ENCODE data around the gene B3GNT9. TPM values are rescaled to one million over a fixed set of nuclear protein-coding genes. Genes with fewer than 3 reads are reported as not detected.
"Not testable (repeated sequence)": the region's sequence is repeated elsewhere in the genome, so short reads cannot be mapped to it uniquely, and the experiment has no call there.

B3GNT9 gene
- total RNA-seq, 1 donor from 2014 or later: 9.3 TPM

DNA sequence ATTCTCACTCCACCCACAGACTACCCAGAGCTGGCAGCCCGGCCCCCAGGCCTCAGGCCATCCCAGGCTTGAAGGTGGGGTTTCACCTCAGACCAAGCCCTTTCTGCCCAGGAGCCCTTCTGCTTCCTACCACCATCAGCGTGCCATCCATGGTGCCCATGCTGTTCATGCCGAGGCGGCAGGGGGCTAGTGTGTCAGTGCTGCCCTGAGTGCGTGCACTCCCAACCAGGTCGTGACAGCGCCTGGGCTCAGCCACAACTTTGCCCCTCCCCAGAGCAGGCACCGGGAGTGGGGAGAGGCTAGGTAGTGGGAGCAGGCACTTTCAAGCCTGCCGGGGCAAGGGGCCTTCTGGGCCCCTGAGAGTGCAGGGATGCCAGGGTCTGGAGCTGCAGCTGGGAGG, 8.5 kb downstream of the B3GNT9 start:
- intact Hi-C loops (cut with DNase I): no loop called here
- no peak for ATAC-seq
- no peak for DNase-seq (ENCODE audit: missing footprints)

DNA sequence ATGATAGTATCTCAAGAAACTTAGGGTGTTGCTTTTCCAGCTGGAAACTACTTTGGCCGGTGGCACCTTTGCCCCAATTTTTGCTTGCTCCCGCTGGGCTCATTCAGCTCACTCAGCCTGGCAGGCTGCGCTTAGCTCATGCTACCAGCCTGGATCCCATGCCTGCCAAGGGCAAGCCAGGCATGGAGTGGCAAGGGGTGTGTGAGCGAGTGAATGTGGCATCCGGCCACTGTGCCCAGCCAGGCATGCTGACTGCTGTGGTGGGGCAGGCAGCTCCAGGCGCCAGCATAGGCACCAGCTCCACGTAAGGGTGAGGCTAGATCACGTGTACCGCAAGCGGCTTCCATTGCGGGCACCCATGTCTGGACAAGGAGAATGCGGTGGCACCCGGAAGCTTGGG, 9.4 kb downstream of the B3GNT9 start:
- peak; percentile 41 for DNase-seq (ENCODE audit: missing footprints)
- intact Hi-C loops (cut with DNase I): no loop called here
- ATAC-seq: no peak

DNA sequence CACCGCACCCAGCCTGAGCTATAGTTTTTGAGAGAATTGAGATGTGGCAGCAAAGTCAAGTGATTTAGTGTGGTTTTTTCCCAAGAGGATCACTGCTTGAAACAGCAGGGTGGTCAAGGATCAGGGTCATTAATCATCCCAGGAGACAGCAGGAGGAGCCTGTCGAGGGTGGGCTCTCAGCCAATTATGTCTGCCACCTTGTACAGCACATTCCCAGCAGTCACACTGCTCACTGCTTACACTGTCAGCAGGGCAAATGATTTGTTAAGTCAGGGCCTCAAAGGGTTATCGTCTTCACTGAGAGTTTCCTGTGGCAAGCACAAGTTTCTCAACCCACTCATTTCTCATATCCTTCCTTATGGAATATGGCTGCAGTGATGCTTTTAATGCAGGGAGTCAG, 13.2 kb downstream of the B3GNT9 start:
- no peak for DNase-seq (ENCODE audit: missing footprints)
- intact Hi-C loops (cut with DNase I): no loop called here
- no peak for ATAC-seq

DNA sequence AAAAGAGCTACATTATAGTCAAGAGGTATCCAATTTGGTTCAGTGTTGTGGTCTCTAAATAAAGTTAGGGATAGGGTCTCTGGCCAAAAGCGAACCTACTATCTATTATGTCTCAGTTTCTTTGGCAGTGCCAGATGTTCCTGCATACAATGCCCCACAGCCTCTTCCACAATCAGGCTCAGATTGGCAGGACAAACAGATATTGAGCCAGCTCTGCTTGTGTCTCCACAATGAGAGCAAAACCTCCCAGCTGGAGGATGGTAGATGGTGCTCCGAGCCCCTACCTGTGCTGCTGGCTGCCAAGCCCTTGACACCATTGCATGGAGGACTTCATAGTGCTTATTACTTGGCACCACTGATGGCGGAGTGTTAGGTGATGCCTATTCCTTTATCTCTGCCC, 21.4 kb downstream of the B3GNT9 start:
- ATAC-seq (no peak), DNase-seq (ENCODE audit: missing footprints) (no peak)
- intact Hi-C loops (cut with DNase I): no loop called here

DNA sequence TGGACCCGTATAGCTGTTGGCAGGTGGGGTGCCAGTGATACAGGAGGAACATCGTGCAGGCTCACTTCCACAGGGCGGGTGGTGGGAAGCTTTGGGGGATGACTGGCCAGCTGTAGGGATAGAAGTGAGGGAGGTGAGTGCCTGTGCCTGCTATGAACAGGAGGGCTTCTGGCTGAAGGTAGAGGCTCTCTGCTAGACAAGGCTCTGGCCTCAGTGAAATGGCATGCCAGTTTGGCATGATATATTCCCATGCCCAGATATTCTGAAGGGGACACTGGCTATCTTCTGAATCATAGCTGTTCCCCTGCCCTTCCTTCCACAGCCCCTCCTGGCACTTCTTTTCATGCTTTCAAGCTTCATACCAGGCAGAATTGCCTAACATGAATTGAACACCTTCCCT, 21.9 kb downstream of the B3GNT9 start:
- intact Hi-C loops (cut with DNase I): no loop called here
- ATAC-seq: no peak
- no peak for DNase-seq (ENCODE audit: missing footprints)

DNA sequence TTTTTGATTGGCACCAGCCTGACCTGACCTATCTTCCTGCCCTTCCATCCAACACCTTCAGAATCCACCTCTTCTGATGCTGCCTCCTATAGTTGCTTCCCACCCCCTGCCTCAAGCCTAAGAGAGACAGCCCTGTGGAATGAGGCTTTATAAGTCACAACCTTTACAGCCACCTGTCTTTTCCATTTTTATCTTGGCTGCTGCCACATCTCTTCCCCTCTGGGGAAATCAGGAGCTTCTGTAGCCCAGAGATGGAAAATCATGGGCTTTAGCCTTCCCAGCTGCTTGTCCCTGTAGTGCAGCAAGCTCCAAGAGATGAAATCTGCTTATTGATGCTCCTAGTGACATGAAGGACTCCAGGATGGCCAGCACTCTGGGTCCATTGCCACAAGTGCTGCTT, 22.4 kb downstream of the B3GNT9 start:
- intact Hi-C loops (cut with DNase I): no loop called here
- no peak for DNase-seq (ENCODE audit: missing footprints)
- no peak for ATAC-seq

DNA sequence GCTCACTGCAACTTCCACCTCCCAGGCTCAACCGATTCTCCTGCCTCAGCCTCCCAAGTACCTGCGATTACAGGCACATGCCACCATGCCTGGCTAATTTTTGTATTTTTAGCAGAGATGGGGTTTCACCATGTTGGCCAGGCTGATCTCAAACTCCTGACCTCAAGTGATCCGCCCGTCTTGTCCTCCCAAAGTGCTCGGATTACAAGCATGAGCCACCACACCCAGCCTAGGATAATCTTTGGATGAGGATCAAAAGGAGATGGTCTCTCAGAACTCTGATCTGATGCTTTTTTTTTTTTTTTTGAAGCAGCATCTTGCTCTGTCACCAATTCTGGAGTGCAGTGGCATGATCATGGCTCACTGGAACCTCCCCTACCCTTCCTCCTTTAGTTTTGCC, 28.0 kb downstream of the B3GNT9 start:
- ATAC-seq; intact Hi-C loops (cut with DNase I); DNase-seq (ENCODE audit: missing footprints): not testable (repeated sequence)

DNA sequence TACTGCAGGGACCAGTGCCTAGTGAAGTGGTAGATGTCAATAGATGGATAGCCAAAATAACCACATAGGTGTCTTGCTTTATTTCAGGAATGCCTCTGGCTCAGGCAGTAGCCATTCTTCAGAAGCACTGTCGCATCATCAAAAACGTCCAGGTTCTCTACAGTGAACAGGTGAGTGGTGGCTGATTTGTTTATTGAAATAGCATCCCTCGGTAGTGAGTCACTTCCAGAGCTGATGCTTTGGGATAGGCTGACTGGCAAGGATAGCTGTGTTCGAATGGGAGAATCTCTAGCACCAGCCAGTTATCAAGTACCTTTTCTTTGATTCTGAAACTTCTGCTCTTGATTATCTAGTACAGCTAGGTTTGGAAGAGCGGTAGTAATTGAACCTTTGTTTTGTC, 30.8 kb downstream of the B3GNT9 start:
- no peak for DNase-seq (ENCODE audit: missing footprints)
- no peak for ATAC-seq
- intact Hi-C loops (cut with DNase I): no loop called here

DNA sequence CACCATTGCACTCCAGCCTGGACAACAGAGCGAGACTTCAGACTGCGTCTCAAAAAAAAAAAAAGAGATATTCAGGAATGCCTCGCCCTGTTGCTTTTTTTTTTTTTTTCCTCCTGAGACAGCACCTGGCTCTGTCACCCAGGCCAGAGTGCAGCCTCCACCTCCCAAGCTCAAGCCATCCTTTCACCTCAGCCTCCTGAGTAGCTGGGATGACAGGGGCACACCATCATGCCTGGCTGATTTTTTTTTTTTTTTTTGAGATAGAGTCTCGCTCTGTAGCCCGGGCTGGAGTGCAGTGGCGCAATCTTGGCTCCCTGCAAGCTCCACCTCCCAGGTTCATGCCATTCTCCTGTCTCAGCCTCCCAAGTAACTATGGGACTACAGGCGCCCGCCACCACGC, 33.1 kb downstream of the B3GNT9 start:
- intact Hi-C loops (cut with DNase I): no loop called here
- no peak for ATAC-seq

DNA sequence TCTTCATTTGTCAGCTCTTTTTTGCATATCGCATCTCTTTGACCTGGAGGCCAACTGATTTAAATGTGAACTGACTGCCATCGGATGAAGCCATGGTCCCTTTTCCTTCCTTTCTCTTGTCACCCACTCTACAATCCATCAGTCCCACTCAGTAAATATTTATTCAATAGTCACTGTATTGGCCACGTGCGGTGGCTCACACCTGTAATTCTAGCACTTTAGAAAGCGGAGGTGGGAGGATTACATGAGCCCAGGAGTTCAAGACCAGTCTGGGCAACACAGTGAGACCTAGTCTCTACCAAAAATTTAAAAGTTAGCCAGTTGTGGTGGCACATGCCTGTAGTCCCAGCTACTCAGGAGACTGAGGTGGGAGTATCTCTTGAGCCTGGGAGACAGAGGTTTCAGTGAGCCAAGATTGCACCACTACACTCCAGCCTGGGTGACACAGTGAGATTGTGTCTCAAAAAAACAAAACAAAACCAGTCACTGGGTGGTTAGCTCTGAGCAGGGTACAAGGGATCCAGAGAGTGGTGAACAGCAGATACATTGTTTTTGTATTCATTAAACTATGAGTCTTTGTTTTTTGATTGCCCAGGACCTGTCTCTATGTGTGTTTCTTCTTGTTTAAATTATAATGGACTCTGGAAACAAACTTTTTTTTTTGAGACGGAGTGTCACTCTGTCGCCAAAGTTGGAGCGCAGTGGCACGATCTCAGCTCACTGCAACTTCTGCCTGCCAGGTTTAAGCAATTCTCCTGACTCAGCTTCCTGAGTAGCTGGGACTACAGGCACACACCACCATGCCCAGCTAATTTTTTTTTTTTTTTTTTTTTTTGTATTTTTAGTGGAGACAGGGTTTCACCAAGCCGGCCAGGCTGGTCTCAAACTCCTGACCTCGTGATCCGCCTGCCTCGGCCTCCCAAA, 34.1 kb downstream of the B3GNT9 start:
- no peak for DNase-seq (ENCODE audit: missing footprints)
- intact Hi-C loops (cut with DNase I): no loop called here
- no peak for ATAC-seq

More for the DNA sequence above, 33.1 kb downstream of the B3GNT9 start:
- DNase-seq (ENCODE audit: missing footprints): no peak

DNA sequence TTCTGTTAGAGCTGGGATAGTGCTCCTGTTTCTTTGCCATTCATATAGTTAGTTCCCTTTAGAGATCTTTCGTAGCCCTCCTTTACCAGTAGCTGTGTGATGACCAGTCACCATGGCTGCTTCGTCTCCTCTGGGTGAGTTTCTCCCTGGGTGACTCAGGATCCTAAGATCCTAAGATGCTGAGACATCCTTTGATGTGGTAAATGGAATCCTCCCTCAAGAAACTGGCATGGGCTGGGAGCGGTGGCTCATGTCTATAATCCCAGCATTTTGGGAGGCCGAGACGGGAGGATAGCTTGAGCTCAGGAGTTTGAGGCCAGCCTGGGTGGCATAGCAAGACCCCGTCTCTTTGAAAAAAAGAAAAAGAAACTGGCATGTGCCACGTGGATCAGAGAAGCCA, 35.2 kb downstream of the B3GNT9 start:
- ATAC-seq (no peak), DNase-seq (ENCODE audit: missing footprints) (no peak)
- intact Hi-C loops (cut with DNase I): no loop called here

DNA sequence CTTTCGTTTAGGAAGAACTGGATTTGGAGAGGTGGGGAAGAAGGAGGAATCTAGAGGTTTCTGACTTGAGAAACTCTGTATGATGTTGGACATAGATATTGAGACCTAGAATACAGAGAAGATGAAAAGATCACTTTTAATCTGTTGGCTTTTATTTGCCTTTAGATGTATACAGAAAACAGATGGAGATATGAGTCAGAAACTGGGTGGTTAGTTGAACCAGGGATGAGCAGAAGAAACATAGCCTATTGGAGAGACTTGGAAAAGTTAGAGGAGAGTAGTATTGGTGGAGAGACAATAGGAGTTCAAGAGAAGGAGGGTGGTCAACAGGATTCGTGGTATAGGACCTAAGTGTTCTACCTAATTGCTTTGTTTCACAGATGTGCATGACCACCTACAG, 36.0 kb downstream of the B3GNT9 start:
- no peak for DNase-seq (ENCODE audit: missing footprints)
- intact Hi-C loops (cut with DNase I): loop anchor here (5.0 kb wide), 1 partner anchor 43 kb away; the partner anchor contains the start of genes FBXL8 and TRADD
- no peak for ATAC-seq

DNA sequence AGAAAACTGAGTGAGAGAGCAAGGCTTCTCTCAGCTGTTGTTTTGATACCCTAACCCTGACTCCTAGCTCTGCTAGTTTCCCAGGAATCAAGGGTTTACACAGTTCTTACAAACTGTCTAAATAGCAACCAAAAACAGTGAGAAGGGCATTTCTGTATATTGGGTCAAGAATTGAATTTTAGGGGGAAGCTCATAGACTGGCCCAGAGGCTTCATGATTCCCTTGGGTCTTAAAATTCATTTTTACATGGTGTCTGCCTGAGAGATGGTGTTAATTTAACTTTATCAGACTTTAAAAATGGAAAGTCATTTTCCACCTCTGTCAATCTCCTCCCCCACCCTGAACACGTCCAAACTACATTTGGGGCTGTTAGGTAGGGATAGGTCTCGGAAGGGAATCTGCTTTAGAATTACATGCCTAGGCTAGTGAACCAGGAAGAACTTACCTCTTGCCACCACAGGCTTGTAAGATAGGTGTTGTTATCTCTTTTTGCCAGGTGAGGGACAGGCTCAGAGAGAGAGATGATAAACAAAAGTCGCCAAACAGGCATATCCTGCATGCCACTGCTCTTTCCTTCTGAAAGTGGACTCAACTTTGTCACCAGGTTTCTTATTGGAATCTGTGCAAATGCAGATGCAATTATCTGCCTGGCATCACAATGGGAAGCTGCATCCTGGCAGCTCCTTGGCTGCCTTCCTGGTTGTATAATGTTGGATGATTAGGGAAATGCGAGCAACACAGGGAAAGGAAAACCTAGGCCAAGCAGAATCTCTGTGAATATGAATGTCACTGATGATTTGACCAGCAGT, 38.0 kb downstream of the B3GNT9 start:
- no peak for ATAC-seq
- intact Hi-C loops (cut with DNase I): loop anchor here (5.0 kb wide), 1 partner anchor 45 kb away; the partner anchor contains the start of genes FBXL8 and TRADD

DNA sequence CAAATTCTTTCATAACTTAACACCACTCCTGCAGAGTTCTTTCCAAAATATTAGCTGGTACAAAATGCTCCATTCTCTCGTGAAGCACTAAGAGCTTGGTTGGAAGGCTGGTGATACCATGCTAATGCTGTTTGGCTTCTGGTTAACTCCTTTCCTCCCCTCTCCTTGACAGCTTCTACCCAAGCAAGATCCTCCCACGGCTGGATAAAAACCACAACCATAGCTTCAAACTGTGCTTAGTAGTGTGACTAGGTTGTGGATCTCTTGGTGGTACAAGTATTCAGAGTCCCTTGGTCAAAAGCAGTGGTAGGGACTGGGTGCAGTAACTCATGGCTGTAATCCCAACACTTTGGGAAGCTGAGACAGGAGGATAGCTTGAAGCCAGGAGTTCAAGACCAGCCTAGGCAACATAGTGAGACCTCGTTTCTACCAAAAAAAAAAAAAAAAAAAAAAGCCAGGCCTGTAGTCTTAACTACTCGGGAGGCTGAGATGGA, 38.8 kb downstream of the B3GNT9 start:
- DNase-seq (ENCODE audit: missing footprints) (no peak), ATAC-seq (no peak)
- intact Hi-C loops (cut with DNase I): loop anchor here (5.0 kb wide), 1 partner anchor 45 kb away; the partner anchor contains the start of genes FBXL8 and TRADD

More for the DNA sequence above, 38.0 kb downstream of the B3GNT9 start:
- DNase-seq (ENCODE audit: missing footprints): no peak

DNA sequence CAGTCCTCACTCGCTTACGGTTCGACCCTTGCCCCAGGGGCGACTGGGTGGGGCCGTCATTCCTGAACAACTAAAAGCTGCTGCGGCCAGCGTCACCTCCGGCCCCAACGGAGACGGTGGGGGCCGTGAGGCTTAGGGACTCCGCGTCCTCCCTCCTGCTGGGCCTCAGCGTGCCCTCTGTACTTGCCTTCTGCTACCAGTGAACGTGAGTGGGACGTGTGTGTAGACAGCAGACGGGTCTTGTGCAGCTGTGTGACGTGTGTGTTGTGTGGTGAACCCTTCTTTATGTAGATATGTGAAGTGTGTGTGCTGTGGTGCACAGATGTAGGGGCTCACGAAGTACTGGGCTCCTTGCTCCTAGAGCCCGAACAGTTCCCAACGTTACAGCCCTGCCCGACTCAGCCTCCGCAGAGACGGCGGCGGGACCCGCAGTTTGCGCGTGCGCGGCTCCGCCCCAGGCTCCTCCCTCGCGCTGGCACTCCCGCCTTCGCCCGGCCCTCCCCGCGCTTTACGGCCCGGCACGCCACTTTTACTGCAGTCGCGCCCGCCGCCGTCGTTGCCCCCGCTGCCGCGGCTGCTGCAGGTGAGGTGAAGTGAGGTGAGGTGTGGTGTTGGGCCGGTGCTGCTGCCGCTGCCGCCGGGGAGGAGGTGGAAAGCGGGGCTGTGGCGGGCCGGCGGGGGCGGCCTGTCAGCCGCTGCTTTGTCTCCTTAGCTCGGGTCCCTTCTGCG, 41.2 kb downstream of the B3GNT9 start, which contains the start of gene PHAF1:
Gene PHAF1 (plus strand): TSS at position 535 of the 729 bp plus-strand sequence. CDS start 235 bp downstream, outside the sequence.
- intact Hi-C loops (cut with DNase I): loop anchor here (5.0 kb wide), 2 partner anchors 48 to 82 kb away; partner anchors contain the start of genes CBFB, FBXL8 and TRADD
- peak; percentile 98 for ATAC-seq
- DNase-seq (ENCODE audit: missing footprints): peak; percentile 96

DNA sequence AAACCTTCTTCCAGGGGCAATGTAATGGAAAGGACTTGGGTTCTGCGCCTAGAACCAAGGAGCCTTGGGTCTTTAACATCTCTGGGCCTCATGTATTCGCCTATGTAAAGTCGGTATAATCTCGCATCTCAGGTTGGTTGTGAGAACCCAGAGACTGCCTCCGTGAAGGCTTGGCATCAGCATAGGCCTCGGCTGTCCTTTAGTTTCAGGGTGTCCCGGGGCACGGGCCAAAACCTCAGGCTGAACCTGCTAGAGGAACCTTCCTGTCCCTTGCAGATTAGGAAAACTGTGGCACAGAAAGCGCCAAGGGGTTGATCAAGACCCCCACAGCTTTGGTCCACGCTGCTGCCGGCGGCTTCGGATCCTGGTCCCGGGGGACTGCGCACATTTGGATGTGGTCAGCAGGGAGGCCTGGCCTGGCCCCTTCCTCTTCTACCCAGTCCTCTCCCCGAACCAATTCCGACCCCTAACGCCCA, 41.8 kb downstream of the B3GNT9 start:
- ATAC-seq (no peak), DNase-seq (ENCODE audit: missing footprints) (no peak)
- intact Hi-C loops (cut with DNase I): loop anchor here (5.0 kb wide), 1 partner anchor 82 kb away; the partner anchor contains the start of gene CBFB

DNA sequence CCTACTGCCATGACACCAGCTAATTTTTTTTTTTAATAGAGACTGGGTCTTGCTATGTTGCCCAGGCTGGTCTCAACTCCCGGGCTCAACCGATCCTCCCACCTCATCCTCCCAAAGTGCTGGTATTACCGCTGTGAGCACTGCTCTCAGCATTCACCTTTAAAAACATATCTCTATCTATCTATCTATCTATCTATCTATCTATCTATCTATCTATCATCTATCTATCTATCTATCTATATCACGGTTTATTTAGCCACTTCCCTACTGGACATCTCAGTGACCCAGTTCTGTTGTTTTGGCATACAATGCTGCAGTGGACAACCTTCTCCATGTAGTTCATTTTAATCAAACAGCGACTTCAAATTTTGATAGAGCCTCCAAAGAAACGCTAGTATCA, 42.3 kb downstream of the B3GNT9 start:
- intact Hi-C loops (cut with DNase I): loop anchor here (5.0 kb wide), 1 partner anchor 81 kb away; the partner anchor contains the start of gene CBFB
- DNase-seq (ENCODE audit: missing footprints): no peak
- ATAC-seq: no peak

DNA sequence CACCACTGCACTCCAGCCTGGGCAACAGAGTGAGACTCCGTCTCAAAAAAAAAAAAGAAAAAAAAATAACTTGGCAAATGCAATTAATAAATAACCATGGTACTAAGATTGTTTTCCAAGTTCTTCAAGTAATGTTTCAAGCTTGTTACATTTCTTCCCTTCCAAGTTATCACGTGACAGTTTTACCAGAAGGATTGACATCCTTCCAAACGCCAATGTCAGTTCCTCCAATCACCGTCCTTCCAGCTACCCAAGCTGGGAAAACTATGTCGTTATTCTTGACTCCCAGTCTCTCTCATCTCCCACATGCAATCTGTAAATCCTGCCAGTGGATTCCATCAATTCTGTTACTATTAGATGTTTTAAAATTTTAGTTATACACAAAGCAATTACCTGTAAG, 44.9 kb downstream of the B3GNT9 start:
- DNase-seq (ENCODE audit: missing footprints) (no peak), ATAC-seq (no peak)
- intact Hi-C loops (cut with DNase I): loop anchor here (5.0 kb wide), 1 partner anchor 79 kb away; the partner anchor contains the start of gene CBFB

Measured in Right ventricle myocardium inferior (tissue), 1 donor.